ENCODE data around the gene DUS1L. TPM values are rescaled to one million over a fixed set of nuclear protein-coding genes. Genes with fewer than 3 reads are reported as not detected.

The DUS1L gene
- total RNA-seq, 1 experiment from 2014 or later = 132 TPM

- Mint-ChIP-seq H3K36me3 (ENCODE audit: insufficient read depth, unreplicated experiment) (peaks cover 23% of the 10 kb centered on the region), H3K4me3 (ENCODE audit: low read depth, unreplicated experiment) (peak overlapping the region; percentile 86), H3K4me1 (ENCODE audit: low read depth, unreplicated experiment) (peaks cover 7% of the 10 kb centered on the region), H3K9me3 (ENCODE audit: low read depth, unreplicated experiment) (no peaks in the 10 kb centered on the region), H3K27me3 (ENCODE audit: unreplicated experiment) (no peaks in the 10 kb centered on the region), H3K27ac (ENCODE audit: unreplicated experiment) (peak overlapping the region; percentile 31)
- intact Hi-C loops (cut with micrococcal nuclease; ENCODE audit: unreplicated experiment) = no loop called here
- CTCF ChIA-PET = interaction anchor here (0.6 to 1.4 kb wide), 8 partner anchors 13 to 220 kb away, joined by 3 to 24 read pairs (median 4); partner anchors contain the start of genes CENPX, GPS1, LRRC45 and RFNG
- BruUV-seq (replicated peaks) = no TSS peak
- no peak for DNase-seq
- TF ChIP-seq CTCF (IDR thresholded peaks at IDR 0.05; ENCODE audit: unreplicated experiment) = no peak
Observed at GRCh38 chr17:82037889-82038195, 27.8 kb downstream of the DUS1L start.

GRCh38 chr17:82037092-82037888 is 28.3 kb downstream of the DUS1L start, which contains the start of gene DCXR:
Gene DCXR (minus strand): TSS chr17:82037697. CDS start chr17:82037682, 15 bp downstream.
- intact Hi-C loops (cut with micrococcal nuclease; ENCODE audit: unreplicated experiment) = no loop called here
- CTCF ChIA-PET = interaction anchor here (0.6 to 1.4 kb wide), 9 partner anchors 13 to 219 kb away, joined by 3 to 24 read pairs (median 4); partner anchors contain the start of genes CENPX, GPS1, LRRC45 and RFNG
- no peaks in the 10 kb centered on the region for H3K9me3 Mint-ChIP-seq (ENCODE audit: low read depth, unreplicated experiment)
- TF ChIP-seq CTCF (IDR thresholded peaks at IDR 0.05; ENCODE audit: unreplicated experiment) = peak; percentile 84
- H3K27me3 Mint-ChIP-seq (ENCODE audit: unreplicated experiment) = no peaks in the 10 kb centered on the region
- no TSS peak for BruUV-seq (replicated peaks)
- H3K4me3 Mint-ChIP-seq (ENCODE audit: low read depth, unreplicated experiment) = peak within 1 kb of the TSS; percentile 86
- peak within 1 kb of the TSS; percentile 31 for H3K27ac Mint-ChIP-seq (ENCODE audit: unreplicated experiment)
- peaks cover 7% of the 10 kb centered on the region for H3K4me1 Mint-ChIP-seq (ENCODE audit: low read depth, unreplicated experiment)
- H3K36me3 Mint-ChIP-seq (ENCODE audit: insufficient read depth, unreplicated experiment) = peaks cover 26% of the 10 kb centered on the region
- DNase-seq = peak; percentile 98

GRCh38 chr17:82036634-82037091 is 28.9 kb downstream of the DUS1L start:
- H3K9me3 Mint-ChIP-seq (ENCODE audit: low read depth, unreplicated experiment) = no peaks in the 10 kb centered on the region
- no peak for DNase-seq
- H3K4me1 Mint-ChIP-seq (ENCODE audit: low read depth, unreplicated experiment) = peaks cover 7% of the 10 kb centered on the region
- peak overlapping the region; percentile 86 for H3K4me3 Mint-ChIP-seq (ENCODE audit: low read depth, unreplicated experiment)
- intact Hi-C loops (cut with micrococcal nuclease; ENCODE audit: unreplicated experiment) = no loop called here
- no peak overlapping the region for H3K27ac Mint-ChIP-seq (ENCODE audit: unreplicated experiment)
- CTCF ChIA-PET = interaction anchor here (0.8 kb wide), 1 partner anchor 30 kb away, joined by 3 read pairs; no protein-coding TSS in a partner anchor
- no peak for TF ChIP-seq CTCF (IDR thresholded peaks at IDR 0.05; ENCODE audit: unreplicated experiment)
- peaks cover 30% of the 10 kb centered on the region for H3K36me3 Mint-ChIP-seq (ENCODE audit: insufficient read depth, unreplicated experiment)
- H3K27me3 Mint-ChIP-seq (ENCODE audit: unreplicated experiment) = no peaks in the 10 kb centered on the region
- BruUV-seq (replicated peaks) = no TSS peak

DNA sequence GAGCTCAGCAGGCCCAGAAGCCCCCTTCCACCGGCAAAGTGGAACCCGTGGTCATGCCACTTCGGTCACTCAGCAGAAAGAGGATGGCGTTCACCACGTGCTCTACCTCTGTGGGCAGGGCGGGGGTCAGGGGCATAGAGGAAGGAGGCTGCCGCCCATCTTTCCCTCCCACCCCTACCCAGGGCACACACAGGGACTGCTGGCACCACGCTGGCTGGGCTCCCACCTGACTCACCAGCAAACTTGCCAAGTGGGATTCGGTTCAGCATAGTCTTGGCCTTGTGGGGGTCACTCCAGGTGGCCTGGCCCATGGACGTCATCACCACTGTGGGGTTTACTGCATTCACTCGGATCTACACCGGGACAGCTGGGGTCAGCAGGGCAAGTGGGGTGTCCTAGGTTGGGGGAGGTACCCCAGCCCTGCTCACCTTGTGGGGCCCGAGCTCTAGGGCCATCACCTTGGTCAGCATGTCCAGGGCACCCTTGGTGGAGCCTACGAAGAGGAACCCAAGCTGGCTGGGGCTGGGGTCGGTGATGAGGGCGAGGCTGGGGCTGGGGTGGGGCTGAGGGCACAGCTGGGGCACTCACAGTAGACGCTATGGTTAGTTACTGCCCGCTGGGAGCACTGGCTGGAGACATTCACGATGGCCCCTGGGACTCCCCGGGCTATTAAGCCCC is 29.5 kb downstream of the DUS1L start:
- no peaks in the 10 kb centered on the region for H3K9me3 Mint-ChIP-seq (ENCODE audit: low read depth, unreplicated experiment)
- H3K36me3 Mint-ChIP-seq (ENCODE audit: insufficient read depth, unreplicated experiment) = peaks cover 30% of the 10 kb centered on the region
- H3K4me3 Mint-ChIP-seq (ENCODE audit: low read depth, unreplicated experiment) = peak overlapping the region; percentile 86
- intact Hi-C loops (cut with micrococcal nuclease; ENCODE audit: unreplicated experiment) = no loop called here
- DNase-seq = no peak
- no peak for TF ChIP-seq CTCF (IDR thresholded peaks at IDR 0.05; ENCODE audit: unreplicated experiment)
- peaks cover 7% of the 10 kb centered on the region for H3K4me1 Mint-ChIP-seq (ENCODE audit: low read depth, unreplicated experiment)
- TSS peak; percentile 84 for BruUV-seq (replicated peaks)
- CTCF ChIA-PET = interaction anchor here (0.8 kb wide), 1 partner anchor 31 kb away, joined by 3 read pairs; no protein-coding TSS in a partner anchor
- H3K27me3 Mint-ChIP-seq (ENCODE audit: unreplicated experiment) = no peaks in the 10 kb centered on the region
- no peak overlapping the region for H3K27ac Mint-ChIP-seq (ENCODE audit: unreplicated experiment)

All from Calu3 (cell line).